GM18517 (cell line): ENCODE results near the gene TUBB.
"Not testable (repeated sequence)": the region's sequence is repeated elsewhere in the genome, so short reads cannot be mapped to it uniquely, and the experiment has no call there.

Source experiments
- ATAC-seq: cut with Tn5 transposase; IDR thresholded peaks from one replicate; pipeline ENCODE4 v1.9.1; 2021; ENCODE audit warnings: mild to moderate bottlenecking, moderate library complexity; ENCODE audit not compliant: unreplicated experiment

The TUBB gene

GRCh38 chr6:30738532-30738931 is 18.4 kb downstream of the TUBB start:
- no peak for ATAC-seq

GRCh38 chr6:30740540-30740870 is 20.4 kb downstream of the TUBB start:
- ATAC-seq = no peak

DNA sequence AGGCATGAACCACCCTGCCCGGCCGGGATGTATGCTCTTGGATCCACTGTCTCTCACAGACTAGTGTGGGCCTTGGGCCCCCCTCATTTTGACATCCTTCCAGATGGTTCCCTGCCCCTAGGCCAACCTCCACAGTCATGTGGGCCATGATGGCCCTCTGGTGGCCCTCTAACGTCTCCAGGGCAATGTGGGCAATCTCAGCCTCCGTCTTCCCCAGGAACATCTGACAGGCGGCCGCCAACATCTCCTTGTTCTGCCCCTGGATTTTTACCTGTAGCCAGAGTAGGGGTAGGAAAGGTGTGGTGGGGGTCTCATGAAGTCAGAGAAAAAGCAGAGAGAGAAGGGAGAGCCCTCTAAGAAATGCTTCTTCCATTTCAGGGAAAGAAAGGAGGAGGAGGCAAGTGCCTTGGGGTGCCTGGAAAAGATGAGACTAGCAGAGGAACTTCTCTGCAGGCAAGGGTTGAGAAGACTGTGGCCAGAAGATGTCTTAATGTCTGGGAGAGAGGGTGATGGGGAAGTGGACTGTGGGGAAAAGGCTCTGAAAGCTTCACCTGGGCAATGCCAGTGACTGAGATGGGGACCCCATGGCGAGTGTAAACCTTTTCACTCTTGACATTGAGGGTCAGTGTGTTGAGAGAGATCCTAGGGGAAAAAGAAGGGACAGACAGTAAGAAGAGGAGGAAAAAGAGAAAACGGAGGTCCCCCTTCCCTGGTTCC is 21.1 kb downstream of the TUBB start:
- no peak for ATAC-seq

- no peak for ATAC-seq
Measured at GRCh38 chr6:30741789-30742315, 21.7 kb downstream of the TUBB start.

GRCh38 chr6:30742316-30743098 is 22.4 kb downstream of the TUBB start, which contains the start of gene FLOT1:
TSS of gene FLOT1 (minus strand) at chr6:30742687. CDS start at chr6:30742189, 498 bp downstream.
- peak; percentile 56 for ATAC-seq

DNA sequence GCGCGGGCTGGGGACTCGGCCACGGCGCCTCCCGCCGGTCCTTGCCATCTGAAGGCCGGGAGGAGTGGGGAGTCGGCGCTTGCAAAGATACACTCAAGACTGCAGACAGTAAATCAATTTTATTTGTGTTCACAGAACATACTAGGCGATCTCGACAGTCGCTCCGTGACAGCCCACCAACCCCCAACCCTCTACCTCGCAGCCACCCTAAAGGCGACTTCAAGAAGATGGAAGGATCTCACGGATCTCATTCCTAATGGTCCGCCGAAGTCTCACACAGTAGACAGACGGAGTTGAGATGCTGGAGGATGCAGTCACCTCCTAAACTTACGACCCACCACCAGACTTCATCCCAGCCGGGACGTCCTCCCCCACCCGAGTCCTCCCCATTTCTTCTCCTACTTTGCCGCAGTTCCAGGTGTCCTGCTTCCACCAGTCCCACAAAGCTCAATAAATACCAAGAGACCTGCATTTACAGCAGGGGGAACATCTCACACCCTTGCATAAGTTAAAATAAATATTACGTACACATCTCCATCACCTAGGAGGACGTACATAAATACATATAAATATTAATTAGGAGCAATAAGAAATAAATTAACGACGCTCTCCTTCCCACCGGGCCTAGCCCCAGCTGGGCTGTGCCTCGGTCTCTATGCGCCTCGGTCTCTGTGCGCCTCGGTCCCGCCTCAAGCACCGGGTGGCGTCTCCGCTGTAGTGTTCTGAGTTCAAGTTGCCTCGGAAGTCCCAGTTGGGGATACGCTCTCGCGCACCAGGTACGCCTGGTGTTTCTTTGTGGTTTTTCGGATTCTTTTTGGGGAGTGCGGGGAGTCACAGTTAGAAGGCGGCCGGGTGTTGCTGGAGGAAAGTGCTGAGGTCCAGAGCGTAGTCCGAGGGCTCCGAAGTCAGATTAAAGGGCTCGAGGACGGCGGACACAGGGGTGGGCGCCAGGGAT is 23.2 kb downstream of the TUBB start:
- ATAC-seq = no peak

DNA sequence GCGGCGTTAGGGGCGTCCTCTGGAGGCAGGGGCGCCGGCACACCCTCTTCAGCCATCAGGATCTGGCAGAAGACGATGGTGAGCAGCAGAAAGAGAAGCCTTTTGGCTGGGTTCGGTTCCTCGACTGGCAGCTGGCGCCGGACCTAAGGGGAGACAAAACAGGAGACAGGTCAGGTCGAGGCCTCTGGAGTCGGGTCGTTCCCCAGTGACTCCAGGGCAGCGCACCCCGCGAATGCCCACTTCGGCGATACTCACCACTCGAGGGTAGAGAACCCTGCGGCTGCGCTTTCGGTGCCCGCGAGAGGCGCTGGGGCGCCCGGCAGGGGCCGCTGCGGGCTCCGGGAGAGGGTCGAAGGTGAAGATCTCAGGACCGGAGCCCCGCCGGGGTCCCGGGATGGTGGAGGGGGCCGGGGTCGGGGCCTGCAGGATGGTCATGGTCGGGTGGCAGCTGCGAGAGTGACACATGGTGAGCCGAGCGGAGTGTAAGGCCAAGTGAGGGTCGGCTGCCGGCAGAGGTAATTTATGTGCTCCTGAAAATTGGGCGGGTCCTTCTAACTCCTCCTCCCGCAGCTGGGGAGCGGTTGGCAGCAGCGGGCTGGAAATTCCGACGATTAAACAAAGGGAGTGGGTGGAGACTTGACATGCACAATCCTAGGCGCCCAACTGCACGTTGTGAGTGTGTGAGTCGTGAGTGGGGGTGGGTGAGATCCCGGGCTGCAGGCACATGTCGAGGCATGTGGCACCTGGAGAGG is 24.1 kb downstream of the TUBB start, which contains the start of gene IER3:
IER3 (minus strand) TSS at position 494 of the 752 bp plus-strand sequence; CDS start at position 465, 29 bp downstream.
- ATAC-seq = peak; percentile 41

- ATAC-seq = no peak
Measured at GRCh38 chr6:30747300-30747687, 27.1 kb downstream of the TUBB start.

- no peak for ATAC-seq
Measured at GRCh38 chr6:30747902-30748769, 28.0 kb downstream of the TUBB start.

DNA sequence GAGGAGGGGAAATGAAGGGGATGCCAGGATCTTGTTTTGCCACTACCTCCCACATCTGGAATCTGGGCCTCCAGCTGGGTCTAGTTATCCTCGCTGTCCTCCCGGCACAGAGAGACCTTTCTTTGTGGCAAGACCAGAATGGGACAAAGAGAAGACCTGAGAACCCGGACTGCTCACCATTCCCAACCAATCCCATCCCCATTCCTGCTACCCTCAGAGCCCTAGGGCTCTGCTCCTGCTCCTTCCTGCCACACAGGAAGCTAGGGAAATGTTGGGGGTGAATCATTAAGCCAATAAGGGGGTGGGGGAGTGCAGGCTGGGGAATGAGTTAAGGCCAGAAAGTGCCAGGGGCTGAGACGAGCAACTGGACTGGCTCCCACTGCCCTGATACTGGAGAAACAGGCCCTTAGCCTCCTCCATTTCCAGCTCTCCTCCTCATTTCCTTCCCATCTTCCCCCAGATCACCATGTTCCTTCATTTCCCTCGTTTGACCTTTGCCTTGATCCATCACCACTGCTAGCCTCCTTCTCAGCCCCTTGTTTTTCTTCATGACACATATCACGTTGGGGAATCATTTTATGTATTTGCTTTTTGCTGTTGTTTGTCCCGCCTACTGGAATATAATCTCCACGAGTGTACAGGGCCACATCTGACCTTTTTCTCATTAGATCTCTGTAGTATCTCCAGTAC is 28.8 kb downstream of the TUBB start:
- ATAC-seq = no peak

DNA sequence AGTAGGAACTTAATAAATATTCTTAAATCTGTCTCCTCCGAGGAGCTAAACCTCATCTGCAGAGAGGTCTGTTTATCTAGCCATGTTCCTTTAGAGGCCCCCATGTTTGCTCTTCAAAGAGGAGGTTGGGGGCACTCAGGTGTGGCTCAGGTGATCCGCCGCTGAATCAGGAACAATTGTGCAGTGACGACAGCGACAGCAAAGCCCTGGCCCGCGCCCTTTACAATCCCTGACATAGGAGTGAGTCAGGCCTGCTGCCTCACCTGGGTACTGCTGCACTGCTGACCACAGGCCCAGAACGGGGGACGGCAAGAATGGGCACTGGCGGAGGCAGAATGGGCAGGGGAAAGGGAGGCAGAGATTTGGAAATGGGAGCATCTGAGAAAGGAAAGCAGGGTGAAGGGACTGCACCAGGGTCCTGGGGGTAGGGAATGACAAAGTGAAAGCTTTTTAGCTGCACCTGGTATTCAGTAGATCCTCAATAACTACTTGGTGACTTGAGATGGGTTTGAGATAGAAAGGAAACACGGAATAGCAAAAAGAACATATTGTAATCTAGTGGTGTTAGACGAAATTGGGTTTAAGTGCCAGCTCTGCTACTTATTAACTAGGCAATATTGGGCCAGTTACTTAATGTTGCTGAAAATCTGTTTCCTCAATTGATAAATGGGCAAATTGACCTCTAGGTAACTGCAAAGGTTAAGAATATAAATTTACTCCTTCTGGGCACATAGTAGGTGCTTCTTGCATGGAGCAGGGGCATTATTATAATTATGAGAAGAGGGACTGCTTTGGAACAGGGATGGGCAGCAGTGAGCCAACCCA is 29.6 kb downstream of the TUBB start:
- no peak for ATAC-seq

GRCh38 chr6:30750379-30750668 is 30.2 kb downstream of the TUBB start:
- ATAC-seq = no peak

- ATAC-seq = no peak
Measured at GRCh38 chr6:30752157-30752927, 32.2 kb downstream of the TUBB start.

DNA sequence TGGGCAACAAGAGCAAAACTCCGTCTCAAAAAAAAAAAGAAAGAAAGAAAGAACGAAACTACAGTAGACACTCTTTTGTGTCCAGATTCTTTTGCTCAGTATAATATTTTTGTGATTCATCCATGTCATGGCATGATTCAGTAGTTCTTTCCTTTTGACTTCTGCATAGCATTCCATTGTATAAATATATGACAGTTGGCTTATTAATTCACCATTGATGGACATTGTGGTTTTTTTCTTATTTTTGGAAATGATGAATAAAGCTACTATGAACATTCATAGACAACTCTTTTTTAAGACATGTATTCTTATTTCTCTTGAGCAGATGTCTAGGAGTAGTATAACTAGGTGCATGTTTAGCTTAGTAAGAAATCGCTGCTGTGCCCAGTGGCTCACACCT is 34.5 kb downstream of the TUBB start:
- no peak for ATAC-seq

DNA sequence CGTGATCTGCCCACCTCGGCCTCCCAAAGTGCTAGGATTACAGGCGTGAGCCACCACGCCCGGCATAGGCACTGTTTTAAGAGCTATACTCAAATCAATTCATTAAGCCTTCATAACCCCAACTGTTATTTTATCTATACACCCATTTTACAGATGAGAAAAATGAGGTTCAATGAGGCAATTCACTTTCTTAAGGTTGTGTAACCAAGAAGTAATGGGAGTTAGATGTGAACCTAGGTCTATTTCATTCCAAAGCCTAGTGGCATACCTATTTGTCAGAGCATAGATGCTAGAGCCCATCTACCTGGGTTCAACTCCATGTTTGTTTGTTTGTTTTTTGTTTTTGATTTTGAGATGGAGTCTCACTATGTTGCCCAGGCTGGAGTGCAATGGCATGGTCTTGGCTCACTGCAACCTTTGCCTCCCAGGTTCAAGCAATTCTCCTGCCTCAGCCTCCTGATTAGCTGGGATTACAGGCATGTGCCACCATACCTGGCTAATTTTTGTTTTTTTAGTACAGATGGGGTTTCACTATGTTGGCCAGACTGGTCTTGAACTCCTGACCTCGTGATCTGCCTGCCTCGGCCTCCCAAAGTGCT is 36.4 kb downstream of the TUBB start:
- ATAC-seq = not testable (repeated sequence)

DNA sequence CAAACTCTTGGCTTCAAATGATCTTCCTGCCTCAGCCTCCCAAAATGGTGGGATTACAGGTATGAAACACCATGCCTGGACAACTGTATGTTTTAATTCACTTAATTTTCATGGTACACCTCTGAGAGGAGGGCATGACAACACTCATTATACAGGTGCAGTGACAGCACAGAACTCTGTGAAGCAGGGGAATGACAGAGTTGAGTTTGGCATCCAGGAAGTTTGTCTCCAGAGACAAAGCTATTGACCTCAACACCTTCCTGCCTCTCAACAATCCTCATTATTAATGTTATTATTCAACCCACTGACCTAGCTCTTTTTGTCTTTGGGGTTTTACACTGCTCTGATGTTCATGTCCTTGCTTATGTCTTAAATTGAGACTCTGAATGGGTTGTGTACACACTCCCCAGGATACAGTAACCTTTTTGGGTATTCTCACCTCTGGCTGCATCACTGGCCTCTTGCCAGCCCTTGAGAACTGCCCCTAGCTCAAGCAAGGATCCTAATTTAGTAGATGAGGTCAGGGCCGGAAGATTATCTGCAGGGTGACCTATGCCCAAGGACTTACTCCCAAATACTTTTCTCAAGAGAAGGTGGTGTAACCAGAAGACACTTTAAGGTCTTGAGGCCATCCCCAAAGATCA is 37.2 kb downstream of the TUBB start:
- ATAC-seq = no peak
